ENCODE data around the gene TAS2R46.

DNA sequence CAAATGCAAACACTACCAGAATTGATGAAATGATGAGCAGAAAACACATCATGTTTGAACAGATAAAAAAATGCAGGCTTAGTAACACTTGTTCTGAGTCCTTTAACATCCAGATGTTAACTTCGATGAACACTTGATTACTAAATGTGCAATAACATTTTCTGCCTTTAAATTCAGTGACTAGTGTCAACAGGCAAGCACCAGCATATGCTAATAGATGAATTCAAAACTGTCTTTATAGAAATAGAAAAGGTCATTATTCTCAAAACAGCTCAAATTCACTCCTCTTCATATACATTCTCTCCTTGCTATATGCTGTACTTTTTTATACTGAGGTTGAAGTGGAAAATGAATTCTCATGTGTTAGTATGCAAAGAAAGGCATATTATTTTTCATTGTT lies 39.6 kb downstream of the TAS2R46 start, which contains the start of gene TAS2R19:
- TF ChIP-seq CTCF (IDR thresholded peaks at IDR 0.05) (no peak), POLR2A (IDR thresholded peaks at IDR 0.05) (no peak), EP300 (IDR thresholded peaks at IDR 0.05) (no peak), POLR2AphosphoS5 (IDR thresholded peaks at IDR 0.05) (no peak)

Data from gastroesophageal sphincter (tissue), 3 donors.